Ishikawa (cell line): ENCODE measurements around the gene LIMS2.

ENCODE experiments used
- CEBPB ChIP-seq: IDR thresholded peaks from 2 replicates; pipeline ENCODE4 v1.6.1; 2012
- CREB1 ChIP-seq: IDR thresholded peaks from 2 replicates; pipeline ENCODE4 v1.6.1; 2012; ENCODE audit warnings: low read depth
- EGR1 ChIP-seq: IDR thresholded peaks from 2 replicates; pipeline ENCODE4 v1.6.1; 2012
- EP300 ChIP-seq: IDR thresholded peaks from 2 replicates; pipeline ENCODE4 v1.6.1; 2012; ENCODE audit warnings: borderline replicate concordance
- FOXM1 ChIP-seq: IDR thresholded peaks from 2 replicates; pipeline ENCODE4 v1.6.1; 2012; ENCODE audit warnings: low read depth, borderline replicate concordance
- MAX ChIP-seq: IDR thresholded peaks from 2 replicates; pipeline ENCODE4 v1.6.1; 2012
- NFIC ChIP-seq: IDR thresholded peaks from 2 replicates; pipeline ENCODE4 v1.6.1; 2012
- RAD21 ChIP-seq: IDR thresholded peaks from 2 replicates; pipeline ENCODE4 v1.6.1; 2012; ENCODE audit warnings: low read depth
- REST ChIP-seq: IDR thresholded peaks from 2 replicates; pipeline ENCODE4 v1.6.1; 2012; ENCODE audit warnings: low read depth, mild to moderate bottlenecking
- TAF1 ChIP-seq: IDR thresholded peaks from 2 replicates; pipeline ENCODE4 v1.6.1; 2012; ENCODE audit warnings: low read depth, mild to moderate bottlenecking
- TCF12 ChIP-seq: IDR thresholded peaks from 2 replicates; pipeline ENCODE4 v1.6.1; 2012; ENCODE audit warnings: low read depth
- TEAD4 ChIP-seq: IDR thresholded peaks from 2 replicates; pipeline ENCODE4 v1.6.1; 2012
- USF1 ChIP-seq: IDR thresholded peaks from 2 replicates; pipeline ENCODE4 v1.6.1; 2012
- YY1 ChIP-seq: IDR thresholded peaks from 2 replicates; pipeline ENCODE4 v1.6.1; 2012; ENCODE audit warnings: low read depth
- ZBTB7A ChIP-seq: IDR thresholded peaks from 2 replicates; pipeline ENCODE4 v1.6.1; 2012; ENCODE audit warnings: low read depth

LIMS2 gene

GRCh38 chr2:127669056-127669455, 6.3 kb downstream of the LIMS2 start:
- TF ChIP-seq FOXM1 (no peak), TCF12 (no peak), TEAD4 (no peak), NFIC (no peak), TAF1 (no peak), USF1 (no peak), RAD21 (no peak), ZBTB7A (no peak), EP300 (no peak), MAX (no peak), CREB1 (no peak), EGR1 (no peak), CEBPB (no peak), REST (no peak), YY1 (no peak)

- TF ChIP-seq NFIC (no peak), REST (no peak), USF1 (no peak), RAD21 (no peak), ZBTB7A (no peak), TAF1 (no peak), CREB1 (no peak), FOXM1 (no peak), MAX (no peak), TCF12 (no peak), TEAD4 (no peak), EGR1 (no peak), CEBPB (no peak), EP300 (no peak), YY1 (no peak)
Measured at GRCh38 chr2:127665267-127665893, 9.9 kb downstream of the LIMS2 start.

GRCh38 chr2:127664895-127665225, 10.5 kb downstream of the LIMS2 start:
- TF ChIP-seq EGR1 (no peak), YY1 (no peak), TCF12 (no peak), CEBPB (no peak), ZBTB7A (no peak), NFIC (no peak), USF1 (no peak), EP300 (no peak), FOXM1 (no peak), MAX (no peak), TAF1 (no peak), CREB1 (no peak), REST (no peak), TEAD4 (no peak), RAD21 (no peak)
